GM12892 (cell line): ENCODE measurements around the gene ADGRE2.

Source experiments
- POLR2A ChIP-seq: IDR thresholded peaks from 2 replicates; pipeline ENCODE4 v1.6.1; 2011; ENCODE audit warnings: low read depth, low read length, control low read depth
- POLR2AphosphoS5 ChIP-seq: IDR thresholded peaks from 2 replicates; pipeline ENCODE4 v1.6.1; 2011; ENCODE audit warnings: low read depth, low read length, control low read depth
- TAF1 ChIP-seq: IDR thresholded peaks from 2 replicates; pipeline ENCODE4 v1.6.1; 2011; ENCODE audit warnings: low read depth, mild to moderate bottlenecking, control low read depth, low read length, borderline replicate concordance

DNA sequence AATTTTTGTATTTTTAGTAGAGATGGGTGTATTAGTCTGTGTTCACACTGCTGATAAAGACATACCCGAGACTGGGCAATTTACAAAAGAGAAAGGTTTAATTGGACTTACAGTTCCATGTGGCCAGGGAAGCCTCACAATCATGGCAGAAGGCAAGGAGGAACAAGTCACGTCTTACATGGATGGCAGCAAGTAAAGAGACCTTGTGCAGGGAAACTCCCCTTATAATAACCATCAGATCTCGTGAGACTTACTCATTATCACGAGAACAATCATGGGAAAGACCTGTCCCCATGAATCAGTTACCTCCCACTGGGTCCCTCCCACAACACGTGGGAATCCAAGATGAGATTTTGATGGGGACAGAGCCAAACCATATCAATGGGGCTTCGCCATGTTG lies 73.9 kb downstream of the ADGRE2 start:
- TF ChIP-seq POLR2A (no peak), POLR2AphosphoS5 (no peak), TAF1 (no peak)
